Measurements from ENCODE around the gene NACC1.

The NACC1 gene

DNA sequence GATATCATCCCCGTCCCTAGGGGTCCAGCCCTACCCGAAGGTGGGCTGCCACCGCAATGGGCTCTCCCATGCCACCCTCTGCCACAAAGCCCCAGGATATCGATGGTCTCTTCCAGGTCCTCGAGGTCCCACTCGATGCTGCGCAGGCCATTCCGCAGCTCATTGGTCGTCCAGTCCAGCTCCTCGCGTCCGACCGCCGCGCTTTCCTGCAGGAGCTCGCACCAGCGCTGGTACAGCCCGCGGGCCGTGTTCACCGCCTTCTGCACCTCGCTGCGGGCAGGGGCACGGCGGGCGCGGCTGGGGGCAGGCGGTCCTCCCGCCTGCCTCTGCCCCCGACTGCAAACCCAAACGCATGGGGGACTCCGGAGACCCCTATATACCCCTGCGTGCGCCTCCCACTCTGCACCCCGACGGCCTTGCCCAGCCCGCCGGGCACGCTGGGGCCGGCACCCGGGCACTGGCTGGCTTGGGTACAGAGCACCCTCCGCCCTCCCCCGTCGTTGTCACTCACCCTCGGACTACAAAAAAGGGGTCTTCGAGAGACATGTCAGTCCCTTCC, 31.6 kb downstream of the NACC1 start:
- no peak for DNase-seq

DNA sequence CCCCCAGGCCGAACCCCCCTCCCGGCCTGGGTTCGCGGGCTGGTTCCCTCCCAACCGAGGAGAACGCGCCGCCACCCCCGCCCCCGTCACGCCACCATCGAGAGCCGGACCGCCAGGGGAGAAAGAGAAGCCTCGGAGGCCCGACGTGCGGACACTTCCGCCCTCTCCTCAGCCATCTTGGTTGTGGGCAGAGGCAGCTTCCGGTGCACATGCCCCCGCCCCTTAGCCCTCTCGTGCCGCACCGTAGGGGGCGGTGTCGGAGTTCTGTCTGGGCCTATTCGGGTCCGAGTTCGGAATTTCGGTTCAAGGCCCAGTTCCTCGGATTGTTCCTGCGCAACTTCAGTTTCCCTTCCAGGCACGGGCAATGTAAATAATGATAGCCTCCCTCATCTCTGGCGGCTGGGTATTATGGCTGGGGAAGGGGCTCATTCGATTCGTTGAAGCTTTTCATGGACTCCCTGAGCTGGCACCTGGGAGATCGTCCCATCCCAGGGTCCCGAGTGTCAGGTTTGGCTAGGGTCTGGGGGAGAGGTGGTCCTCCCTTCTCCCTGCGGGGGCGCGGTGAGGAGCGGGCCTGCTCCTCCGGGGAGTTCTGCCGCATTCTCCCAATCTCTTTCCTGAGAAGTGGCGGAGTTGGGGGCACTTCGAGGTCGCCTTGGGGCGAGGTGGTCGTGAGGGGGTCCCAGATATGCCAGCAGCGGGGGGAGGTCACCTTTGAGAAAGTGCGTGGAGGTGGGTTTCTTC, 32.3 kb downstream of the NACC1 start, which contains the start of the genes IER2 and STX10:
Gene IER2, plus strand, starts transcription at position 225 of the 744 bp plus-strand sequence. CDS start 2,776 bp downstream, outside the sequence.
Gene STX10, minus strand, starts transcription at position 189 of the 744 bp plus-strand sequence. CDS start 202 bp downstream, outside the sequence.
- peak; percentile 98 for DNase-seq

DNA sequence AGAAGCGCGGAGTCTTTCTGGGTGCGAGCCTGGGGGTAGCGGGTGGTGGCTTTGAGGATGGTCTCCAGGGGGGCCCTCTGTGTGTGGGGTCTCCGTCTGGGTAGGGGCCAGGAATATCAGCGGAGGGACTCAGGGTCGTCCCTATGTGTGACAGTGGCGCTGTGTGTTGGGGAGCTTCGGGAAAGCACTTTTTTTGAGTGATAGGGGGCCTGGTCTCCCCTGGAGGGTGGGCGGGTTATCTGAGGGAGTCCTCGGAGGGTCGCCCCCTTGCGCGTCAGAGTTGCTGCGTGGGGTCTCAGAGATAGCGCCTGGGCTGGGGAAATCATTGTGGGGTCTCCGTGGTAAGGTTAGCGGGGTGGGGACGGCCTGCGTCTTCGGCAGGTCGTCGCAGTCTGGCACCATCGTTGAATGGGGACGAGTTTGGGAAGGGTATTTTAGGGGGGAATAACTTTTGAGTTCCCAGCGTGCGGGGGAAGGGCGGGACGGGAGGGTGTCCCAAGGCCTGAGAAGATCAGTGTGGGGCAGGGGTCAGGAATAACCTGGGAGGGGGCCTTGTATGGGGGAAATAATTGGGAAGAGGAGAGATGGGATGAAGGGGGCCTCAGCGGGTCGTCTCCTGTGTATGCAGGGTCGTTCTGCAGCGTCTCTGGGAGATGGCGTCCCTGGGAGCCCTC, 33.0 kb downstream of the NACC1 start:
- peak; percentile 73 for DNase-seq

- DNase-seq: peak; percentile 99
Observed at GRCh38 chr19:13151605-13152355, 33.7 kb downstream of the NACC1 start.

- DNase-seq: no peak
Observed at GRCh38 chr19:13152356-13152973, 34.4 kb downstream of the NACC1 start.

- peak; percentile 98 for DNase-seq
Observed at GRCh38 chr19:13152974-13153568, 35.0 kb downstream of the NACC1 start.

DNA sequence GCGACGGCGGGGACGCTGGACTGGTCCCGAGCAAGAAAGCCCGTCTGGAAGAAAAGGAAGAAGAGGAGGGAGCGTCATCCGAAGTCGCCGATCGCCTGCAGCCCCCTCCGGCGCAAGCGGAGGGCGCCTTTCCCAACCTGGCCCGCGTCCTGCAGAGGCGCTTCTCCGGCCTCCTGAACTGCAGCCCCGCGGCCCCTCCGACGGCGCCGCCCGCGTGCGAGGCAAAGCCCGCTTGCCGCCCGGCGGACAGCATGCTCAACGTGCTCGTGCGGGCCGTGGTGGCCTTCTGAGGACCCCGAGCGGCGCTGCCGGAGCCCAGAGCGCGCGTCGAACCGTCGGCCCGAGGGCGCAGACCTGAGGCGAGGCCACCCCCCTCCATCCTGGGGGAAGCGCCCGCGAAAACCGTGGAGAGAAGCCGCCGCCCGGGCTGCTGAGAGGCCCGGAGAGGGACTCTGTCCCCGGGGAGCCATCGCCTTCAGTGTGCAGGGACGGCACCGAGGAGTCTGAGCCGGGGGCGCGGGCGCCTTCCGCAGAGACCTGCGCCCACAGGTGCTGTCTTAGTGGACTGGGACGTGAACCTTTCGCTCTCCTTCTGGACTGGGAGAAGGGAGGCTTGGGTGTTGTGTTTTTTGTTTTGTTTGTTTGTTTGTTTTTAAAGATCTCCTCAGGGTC, 35.6 kb downstream of the NACC1 start:
- peak; percentile 74 for DNase-seq

DNA sequence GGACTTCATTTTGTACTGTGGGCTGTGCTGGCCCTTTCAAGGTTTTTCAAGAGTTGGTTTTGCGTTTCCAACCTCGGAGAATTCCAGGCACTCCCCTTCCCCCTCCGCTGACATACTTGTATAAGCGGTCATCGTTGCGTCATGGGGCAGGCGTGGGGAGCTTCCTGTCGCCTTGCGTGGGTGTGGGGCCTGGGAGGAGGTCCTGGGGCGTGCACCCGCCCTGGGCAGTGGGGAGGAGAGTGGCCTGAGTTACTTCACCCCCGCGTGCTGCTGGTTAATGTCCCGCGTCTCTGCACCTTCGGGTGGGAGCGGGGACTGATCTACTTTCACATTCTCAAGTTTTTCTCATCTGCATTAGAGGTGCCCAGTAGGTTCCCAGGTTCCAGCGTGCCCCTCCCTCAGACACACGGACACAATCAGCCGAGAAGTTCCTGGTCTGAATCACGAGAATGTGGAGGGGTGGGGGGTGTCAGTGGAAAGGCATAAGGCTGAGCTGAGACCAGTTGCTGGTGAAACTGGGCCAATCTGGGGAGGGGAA, 36.2 kb downstream of the NACC1 start:
- DNase-seq: peak; percentile 86

DNA sequence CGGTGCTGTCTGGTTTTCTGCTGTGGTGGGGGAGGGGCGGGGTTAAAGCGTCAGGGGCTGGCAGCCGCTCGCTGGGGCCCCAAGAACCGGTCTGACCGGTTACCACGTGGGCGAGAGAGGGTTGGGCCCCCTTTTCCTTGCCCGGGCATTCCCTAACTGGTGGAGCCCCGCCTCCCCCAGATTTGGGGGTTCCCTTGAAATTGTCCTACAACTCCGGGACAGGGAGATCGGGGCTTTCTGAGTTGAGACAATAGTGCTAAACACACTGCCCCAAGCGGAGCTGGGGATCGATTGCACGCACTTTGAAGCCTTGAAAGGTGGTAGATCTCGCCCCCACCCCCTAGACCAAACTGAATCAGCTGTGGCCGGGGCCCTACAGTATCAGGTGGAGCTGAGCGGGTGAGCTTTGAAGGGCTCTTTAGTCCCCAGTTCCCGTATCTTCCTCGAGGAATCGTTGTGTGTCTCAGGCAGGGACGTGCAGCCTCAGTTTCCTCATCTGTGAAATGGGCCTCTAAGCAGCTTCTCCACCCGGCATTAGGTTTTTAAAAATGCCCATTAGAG, 36.9 kb downstream of the NACC1 start:
- peak; percentile 92 for DNase-seq

GRCh38 chr19:13155472-13156359, 37.7 kb downstream of the NACC1 start:
- peak; percentile 90 for DNase-seq

- no peak for DNase-seq
Observed at GRCh38 chr19:13159713-13160112, 41.6 kb downstream of the NACC1 start.

- no peak for DNase-seq
Observed at GRCh38 chr19:13160557-13160956, 42.5 kb downstream of the NACC1 start.

DNA sequence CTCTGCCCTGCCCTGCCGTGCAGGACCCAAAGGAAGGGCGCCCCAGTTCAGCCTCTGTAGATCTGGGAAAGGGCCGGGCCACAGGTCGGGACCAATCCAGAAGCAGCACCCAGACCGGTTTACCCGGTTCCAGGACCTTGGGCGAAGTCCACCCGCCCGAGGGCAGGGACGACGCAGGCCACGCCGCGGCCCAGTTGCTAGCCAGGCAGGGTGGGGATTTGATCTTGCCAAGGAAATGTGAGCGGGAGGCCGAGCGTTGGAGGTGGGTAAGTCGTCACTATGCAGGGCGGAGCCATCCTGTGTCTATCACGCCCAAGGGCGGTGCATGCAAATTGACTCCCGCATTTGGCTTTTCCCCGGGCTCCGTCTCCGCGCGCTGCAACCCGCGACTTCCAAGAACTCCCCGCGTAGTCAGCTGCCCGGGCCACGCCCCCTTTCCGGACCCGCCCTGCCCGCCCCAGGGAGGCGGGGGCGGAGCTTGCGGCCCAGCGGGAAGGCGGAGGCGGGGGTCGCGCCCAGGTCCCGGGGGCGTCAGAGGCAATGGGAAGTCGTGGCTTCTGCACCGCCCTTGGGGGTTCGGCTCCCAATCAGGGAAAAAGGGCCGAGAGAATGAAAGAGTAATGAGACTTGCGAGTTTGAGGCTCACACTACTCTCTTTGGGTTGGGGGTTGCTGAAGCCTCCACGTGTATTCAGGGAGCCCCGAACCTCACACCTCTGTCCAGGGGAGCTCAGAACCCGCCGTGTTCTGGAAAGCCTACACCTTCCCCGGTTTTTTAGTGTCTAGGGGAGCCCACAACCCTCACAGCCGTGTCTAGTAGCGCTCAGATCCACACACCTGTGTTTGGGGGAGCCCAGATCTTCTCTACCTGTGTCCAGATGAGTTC, 44.9 kb downstream of the NACC1 start:
- DNase-seq: peak; percentile 95

DNA sequence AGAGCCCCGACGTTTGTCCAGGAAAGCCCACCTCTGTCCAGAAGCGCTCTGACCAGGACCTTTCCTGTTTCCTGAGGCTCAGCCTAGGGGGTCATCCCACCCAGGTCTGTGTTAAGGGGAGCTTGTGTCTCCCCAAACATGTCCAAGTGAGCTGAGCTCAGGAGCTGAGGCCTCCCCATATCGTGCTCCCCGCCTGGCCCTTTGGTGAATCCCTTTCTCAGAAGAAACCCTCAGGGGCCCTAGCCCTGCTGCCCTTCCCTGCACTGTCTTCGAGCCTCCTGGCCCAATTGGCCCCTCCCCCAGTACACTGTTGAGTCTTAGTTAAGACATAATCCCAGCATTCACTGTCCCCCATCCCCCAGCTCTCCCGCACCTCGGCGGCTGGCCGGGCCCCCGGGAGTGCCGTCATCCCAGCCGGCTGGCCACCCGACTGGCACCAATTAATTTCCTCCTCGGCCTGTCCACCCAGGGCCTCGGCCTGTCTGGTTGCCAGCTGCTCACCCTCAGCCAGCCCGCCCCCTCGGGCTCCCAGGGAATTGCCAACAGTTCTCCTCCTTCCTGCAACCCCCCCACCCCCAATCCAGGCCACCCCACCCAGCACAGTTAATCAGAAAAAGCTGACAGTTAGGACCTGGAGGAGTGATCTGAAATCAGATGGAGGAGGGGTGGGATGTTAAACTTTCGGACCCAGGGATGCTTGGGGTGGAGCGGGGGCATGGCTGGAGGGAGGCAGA, 45.7 kb downstream of the NACC1 start:
- DNase-seq: peak; percentile 80

GRCh38 chr19:13164343-13165161, 46.5 kb downstream of the NACC1 start:
- DNase-seq: peak; percentile 79

- no peak for DNase-seq
Observed at GRCh38 chr19:13165162-13165997, 47.3 kb downstream of the NACC1 start.
